HCT116 (cell line): ENCODE measurements around the gene ANO8. TPM values are rescaled to one million over a fixed set of nuclear protein-coding genes. Genes with fewer than 3 reads are reported as not detected.

Experiments
- ATAC-seq: fragments of 200-7000 bp; cut with Tn5 transposase; 2 replicates; pipeline ENCODE4 v1.9.1; 2020; ENCODE audit warnings: mild to moderate bottlenecking, moderate library complexity
- BruUV-seq: library from RNA; stranded (reverse); fragments of 400-500 nt; replicated peaks from 2 replicates; lab custom pipeline; 2021; lab: Mats Ljungman, UMichigan
- CTCF ChIA-PET: fragments of 300-600 bp; sonication (Branson Sonifier 250); formaldehyde crosslinking; loops from one replicate; lab custom pipeline; 2021; ENCODE audit warnings: antibody characterized with exemption; lab: Charles Lee
- POLR2A ChIA-PET: fragments of 300-600, 350-600 bp; sonication (Branson Sonifier 250); formaldehyde crosslinking; loops from one replicate; lab custom pipeline; 2021; ENCODE audit warnings: antibody characterized with exemption; lab: Charles Lee
- RAD21 ChIA-PET, 2 experiments: fragments of 300-600 bp; sonication (Branson Sonifier 250); formaldehyde crosslinking; loops; one replicate each; lab custom pipeline; 2023; ENCODE audit warnings: low total read pairs in 2 of 2; ENCODE audit not compliant: uncharacterized antibody in 2 of 2, unreplicated experiment in 2 of 2, low non-redundant PET in 1 of 2; lab: Charles Lee
- DNase-seq: peaks from one replicate; pipeline ENCODE4 v3.0.0-alpha.2; 2010; ENCODE audit warnings: low read depth, low spot score
- H2AFZ ChIP-seq: fragments of 200-600 bp; shearing (Covaris generic), sonication (generic); 2 replicates; pipeline ENCODE4 v1.6.1; 2017; ENCODE audit warnings: low read depth, mixed run types, mixed read lengths, antibody characterized with exemption, low read length; ENCODE audit not compliant: poor library complexity, severe bottlenecking
- H3K27ac ChIP-seq: 2 replicates; pipeline ENCODE4 v1.5.1; 2012; ENCODE audit warnings: low read depth, low read length
- H3K27me3 ChIP-seq: fragments of 200-600 bp; sonication (generic); 2 replicates; pipeline ENCODE4 v1.6.1; 2016; ENCODE audit warnings: mixed run types, low read length, mixed read lengths; ENCODE audit not compliant: insufficient read depth
- H3K36me3 ChIP-seq, 2 experiments: fragments of 200-500 bp in 1 of 2; fragments of 200-600 bp in 1 of 2; sonication (Bioruptor generic) in 1 of 2; sonication (generic) in 1 of 2; 2 replicates each; pipeline versions ENCODE4 v1.5.1 to v1.6.1; 2014 to 2016; ENCODE audit warnings: low read length in 2 of 2, inconsistent platforms in 1 of 2, mixed read lengths in 1 of 2, mixed run types in 1 of 2; ENCODE audit not compliant: insufficient read depth in 2 of 2, control insufficient read depth in 1 of 2
- H3K4me1 ChIP-seq, 2 experiments: fragments of 200-600 bp in 1 of 2; sonication (generic) in 1 of 2; 2 replicates each; pipeline versions ENCODE4 v1.5.1 to v1.6.1; 2012 to 2017; ENCODE audit warnings: low read length in 2 of 2, inconsistent platforms in 1 of 2, mild to moderate bottlenecking in 1 of 2, mixed read lengths in 1 of 2, mixed run types in 1 of 2, moderate library complexity in 1 of 2; ENCODE audit not compliant: insufficient read depth in 2 of 2, control insufficient read depth in 1 of 2
- H3K4me2 ChIP-seq: fragments of 200-600 bp; sonication (generic); 2 replicates; pipeline ENCODE4 v1.6.1; 2017; ENCODE audit warnings: mixed run types, low read length, mixed read lengths
- H3K4me3 ChIP-seq, 2 experiments: fragments of 200-600 bp in 1 of 2; sonication (generic) in 1 of 2; replicated peaks in 1 of 2; 2 replicates each; pipeline ENCODE4 v1.5.1; 2011 to 2016; ENCODE audit warnings: low read length in 2 of 2, control low read depth in 1 of 2, low read depth in 1 of 2, mild to moderate bottlenecking in 1 of 2, mixed read lengths in 1 of 2, mixed run types in 1 of 2
- H3K79me2 ChIP-seq: fragments of 200-600 bp; sonication (generic); 2 replicates; pipeline ENCODE4 v1.6.1; 2017; ENCODE audit warnings: mild to moderate bottlenecking, mixed run types, low read length, moderate library complexity, mixed read lengths; ENCODE audit not compliant: insufficient read depth
- H3K9ac ChIP-seq: fragments of 200-600 bp; sonication (generic); 2 replicates; pipeline ENCODE4 v1.6.1; 2016; ENCODE audit warnings: low read length, mixed read lengths
- H3K9me2 ChIP-seq: fragments of 200-600 bp; sonication (generic), shearing (Covaris generic); 2 replicates; pipeline ENCODE4 v1.6.1; 2017; ENCODE audit warnings: mixed run types, mild to moderate bottlenecking, moderate library complexity; ENCODE audit not compliant: insufficient read depth
- H3K9me3 ChIP-seq, 2 experiments: fragments of 200-500 bp in 1 of 2; fragments of 200-600 bp in 1 of 2; sonication (Bioruptor generic) in 1 of 2; sonication (generic) in 1 of 2; 2 replicates each; pipeline ENCODE4 v1.6.1; 2014 to 2017; ENCODE audit warnings: low read length in 2 of 2, mixed read lengths in 2 of 2, inconsistent platforms in 1 of 2, low read depth in 1 of 2, mild to moderate bottlenecking in 1 of 2, mixed run types in 1 of 2, moderate library complexity in 1 of 2; ENCODE audit not compliant: control insufficient read depth in 1 of 2, insufficient read depth in 1 of 2
- H4K20me1 ChIP-seq: fragments of 200-600 bp; sonication (generic), shearing (Covaris generic); 2 replicates; pipeline ENCODE4 v1.6.1; 2017; ENCODE audit warnings: mixed run types, mild to moderate bottlenecking, moderate library complexity; ENCODE audit not compliant: insufficient read depth
- FOSL1 ChIP-seq: IDR thresholded peaks from 2 replicates; pipeline ENCODE4 v1.6.1; 2012; ENCODE audit warnings: low read depth
- POLR2A ChIP-seq: IDR thresholded peaks from 2 replicates; pipeline ENCODE4 v1.7.0; 2011; ENCODE audit warnings: borderline replicate concordance; ENCODE audit not compliant: insufficient read depth, insufficient read length; ENCODE audit errors: extremely low read depth
- POLR2AphosphoS5 ChIP-seq: IDR thresholded peaks from 2 replicates; pipeline ENCODE4 v1.6.1; 2011; ENCODE audit warnings: mild to moderate bottlenecking, low read depth, low read length, moderate library complexity
- TCF7L2 ChIP-seq: IDR thresholded peaks from 2 replicates; pipeline ENCODE4 v1.7.0; 2011; ENCODE audit warnings: borderline replicate concordance, inconsistent platforms; ENCODE audit not compliant: insufficient read depth, insufficient read length; ENCODE audit errors: extremely low read depth
- intact Hi-C: fragments of 100-400 bp; cut with micrococcal nuclease; formaldehyde crosslinking; loops from 2 replicates; pipeline ENCODE4 v1.10.0; 2022
- total RNA-seq: library from RNA; stranded (reverse); gene quantifications from one replicate; pipeline ENCODE4 v1.2.1, GENCODE V29; 2021; ENCODE audit not compliant: unreplicated experiment
- TF ChIP-seq, protein P1 (sequence below): IDR thresholded peaks from 2 replicates; pipeline ENCODE4 v1.6.1; 2012
- TF ChIP-seq, protein P2 (sequence below): IDR thresholded peaks from 2 replicates; pipeline ENCODE4 v1.6.1; 2011; ENCODE audit warnings: mild to moderate bottlenecking, low read length, moderate library complexity; ENCODE audit not compliant: insufficient replicate concordance; ENCODE audit errors: extremely low read depth

ANO8 gene
- total RNA-seq, 1 experiment from 2014 or later: 22.9 TPM

DNA sequence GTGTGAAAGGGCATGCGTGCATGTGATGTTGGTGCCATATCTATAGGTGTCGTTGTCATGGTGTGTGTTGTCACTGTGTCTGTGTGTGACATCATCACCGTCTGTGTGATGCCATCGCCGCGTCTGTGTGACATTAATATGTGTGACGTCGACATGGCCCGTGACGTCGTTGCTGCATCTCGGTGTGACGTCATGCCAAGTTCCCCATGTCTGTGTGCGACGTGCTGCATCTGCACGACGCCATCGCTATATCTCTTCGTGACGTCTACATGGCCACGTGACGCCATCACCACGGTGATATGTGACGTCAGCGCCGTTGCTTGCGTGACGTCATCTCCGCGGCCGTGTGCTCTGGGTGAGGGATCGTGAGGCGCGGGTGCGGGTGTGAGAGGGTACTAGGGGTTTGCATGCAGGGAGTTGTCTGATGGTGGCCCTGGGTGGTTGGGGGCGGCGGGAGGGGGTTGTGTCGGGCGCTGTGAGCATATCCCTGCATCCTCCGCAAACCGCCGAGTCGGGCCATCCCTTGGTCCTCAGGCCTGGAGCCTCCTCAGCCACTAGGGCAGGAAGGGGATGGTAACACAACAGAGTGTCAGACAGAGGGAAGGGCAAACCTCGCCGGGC, 17.3 kb upstream of the ANO8 start:
- H3K4me3 ChIP-seq: no peak overlapping the region
- DNase-seq (no peak), ATAC-seq (no peak)
- H3K4me1 ChIP-seq: peaks cover 10 to 13% of the 10 kb centered on the region in 2 experiments; a peak in 3 of 4 replicates
- no peak overlapping the region for H2AFZ ChIP-seq
- no peak overlapping the region for H3K4me2 ChIP-seq
- no peaks in the 10 kb centered on the region for H3K9me3 ChIP-seq
- POLR2A ChIA-PET: no interaction called here
- H3K36me3 ChIP-seq: no peaks in the 10 kb centered on the region
- no peak overlapping the region for H3K27ac ChIP-seq
- intact Hi-C loops: no loop called here
- H4K20me1 ChIP-seq: no peaks in the 10 kb centered on the region
- no peak overlapping the region for H3K9ac ChIP-seq
- TF ChIP-seq FOSL1 (no peak), POLR2A (no peak)
- no peaks in the 10 kb centered on the region for H3K27me3 ChIP-seq
- BruUV-seq: no TSS peak
- no peaks in the 10 kb centered on the region for H3K79me2 ChIP-seq
- RAD21 ChIA-PET: interaction anchor here in 1 of 2 experiments (0.6 kb wide), 1 partner anchor 786 kb away, joined by 3 read pairs; no protein-coding TSS in a partner anchor
- CTCF ChIA-PET: no interaction called here
- H3K9me2 ChIP-seq: no peaks in the 10 kb centered on the region

DNA sequence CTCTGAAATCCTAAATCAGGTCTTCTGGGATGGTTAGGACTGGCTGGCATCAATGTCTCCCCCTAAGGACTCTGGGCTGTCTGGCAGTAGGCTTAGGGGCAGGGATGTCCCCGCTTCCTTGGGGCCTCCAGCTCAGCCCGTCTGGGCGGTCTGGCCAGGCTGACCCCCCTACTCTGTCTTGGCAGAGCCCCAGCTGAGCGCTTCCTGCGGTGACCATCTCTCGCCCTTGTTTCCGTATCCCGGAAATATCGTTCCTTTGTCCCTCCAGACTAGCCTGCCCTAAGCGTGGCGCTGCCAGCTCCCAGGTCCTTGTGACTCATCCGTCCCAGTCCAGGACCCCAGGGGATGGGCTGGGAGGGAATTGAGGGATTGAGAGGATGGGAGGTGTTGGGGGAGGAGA, 14.0 kb upstream of the ANO8 start:
- ATAC-seq: peak; percentile 62
- Histone ChIP-seq H3K36me3 (no peaks in the 10 kb centered on the region), H3K9me2 (no peaks in the 10 kb centered on the region), H4K20me1 (no peaks in the 10 kb centered on the region), H3K4me1 (peaks cover 17 to 28% of the 10 kb centered on the region in 2 experiments; a peak in 3 of 4 replicates), H3K9me3 (no peaks in the 10 kb centered on the region), H2AFZ (peak overlapping the region; percentile 94), H3K4me2 (peak overlapping the region; percentile 84), H3K27ac (peak overlapping the region; percentile 1; the same call in 1 of the 2 replicates), H3K79me2 (no peaks in the 10 kb centered on the region), H3K9ac (peak overlapping the region; percentile 54), H3K4me3 (peak overlapping the region; percentile 26 to 41), H3K27me3 (no peaks in the 10 kb centered on the region)
- BruUV-seq: no TSS peak
- ChIA-PET RAD21 (no interaction called here), CTCF (interaction anchor here (1.4 to 1.8 kb wide), 3 partner anchors 9 to 13 kb away, joined by 4 to 5 read pairs (median 5); no protein-coding TSS in a partner anchor), POLR2A (interaction anchor here (0.9 to 1.1 kb wide), 2 partner anchors 16 to 56 kb away, joined by 3 to 4 read pairs; no protein-coding TSS in a partner anchor)
- TF ChIP-seq TCF7L2 (peak; percentile 65), POLR2AphosphoS5 (peak; percentile 43; the same call in 1 of the 2 replicates)
- TF ChIP-seq, protein P1, sequence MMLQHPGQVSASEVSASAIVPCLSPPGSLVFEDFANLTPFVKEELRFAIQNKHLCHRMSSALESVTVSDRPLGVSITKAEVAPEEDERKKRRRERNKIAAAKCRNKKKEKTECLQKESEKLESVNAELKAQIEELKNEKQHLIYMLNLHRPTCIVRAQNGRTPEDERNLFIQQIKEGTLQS: no peak
- TF ChIP-seq, protein P2, sequence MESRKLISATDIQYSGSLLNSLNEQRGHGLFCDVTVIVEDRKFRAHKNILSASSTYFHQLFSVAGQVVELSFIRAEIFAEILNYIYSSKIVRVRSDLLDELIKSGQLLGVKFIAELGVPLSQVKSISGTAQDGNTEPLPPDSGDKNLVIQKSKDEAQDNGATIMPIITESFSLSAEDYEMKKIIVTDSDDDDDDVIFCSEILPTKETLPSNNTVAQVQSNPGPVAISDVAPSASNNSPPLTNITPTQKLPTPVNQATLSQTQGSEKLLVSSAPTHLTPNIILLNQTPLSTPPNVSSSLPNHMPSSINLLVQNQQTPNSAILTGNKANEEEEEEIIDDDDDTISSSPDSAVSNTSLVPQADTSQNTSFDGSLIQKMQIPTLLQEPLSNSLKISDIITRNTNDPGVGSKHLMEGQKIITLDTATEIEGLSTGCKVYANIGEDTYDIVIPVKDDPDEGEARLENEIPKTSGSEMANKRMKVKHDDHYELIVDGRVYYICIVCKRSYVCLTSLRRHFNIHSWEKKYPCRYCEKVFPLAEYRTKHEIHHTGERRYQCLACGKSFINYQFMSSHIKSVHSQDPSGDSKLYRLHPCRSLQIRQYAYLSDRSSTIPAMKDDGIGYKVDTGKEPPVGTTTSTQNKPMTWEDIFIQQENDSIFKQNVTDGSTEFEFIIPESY: peak; percentile 25
- no peak for DNase-seq
- intact Hi-C loops: no loop called here
